ENCODE data around the gene IFRD2. TPM values are rescaled to one million over a fixed set of nuclear protein-coding genes. Genes with fewer than 3 reads are reported as not detected.

Gene IFRD2
- total RNA-seq, 1 experiment from 2014 or later: 223 TPM

DNA sequence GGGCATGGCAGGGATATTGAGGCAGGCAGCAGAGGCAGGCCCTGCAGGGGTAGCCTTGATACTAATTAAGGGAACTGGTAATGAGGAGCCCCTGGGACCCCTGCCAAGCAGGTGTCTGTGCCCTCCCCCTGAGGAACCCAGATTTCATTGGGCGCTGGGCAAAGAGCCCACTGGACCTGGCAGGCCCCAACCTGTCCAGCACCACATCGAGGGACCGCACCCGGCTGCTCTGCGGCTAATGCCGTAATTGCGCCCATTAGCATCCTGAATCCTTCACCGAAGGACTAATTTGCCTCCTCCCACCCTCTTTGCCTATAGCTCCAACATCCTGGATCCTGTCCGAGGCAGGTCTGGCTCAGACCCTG is 37.0 kb downstream of the IFRD2 start:
- Histone ChIP-seq H4K20me1 (ENCODE audit: low read length) (0 out of 2 replicates have a peak, but pooled peaks cover 7% of the 10 kb centered on the region), H3K9me2 (replicated peaks; ENCODE audit: low read length) (no peaks in the 10 kb centered on the region), H3F3A (ENCODE audit: low read length, unreplicated experiment) (no peaks in the 10 kb centered on the region), H3K4me2 (ENCODE audit: low read length) (no peak overlapping the region), H3K4me3 (ENCODE audit: low read length) (no peak overlapping the region), H2AFZ (ENCODE audit: low read length) (no peak overlapping the region), H3K4me1 (ENCODE audit: insufficient read depth, low read length) (peaks cover 14% of the 10 kb centered on the region), H3K27ac (ENCODE audit: low read length) (no peak overlapping the region), H3K27me3 (ENCODE audit: low read length) (no peaks in the 10 kb centered on the region), H3K79me2 (ENCODE audit: low read length) (peaks cover 28% of the 10 kb centered on the region), H3K36me3 (ENCODE audit: low read depth, low read length) (peaks cover 19% of the 10 kb centered on the region), H3K9ac (ENCODE audit: low read length) (no peak overlapping the region), H3K9me3 (ENCODE audit: low read length) (no peaks in the 10 kb centered on the region)
- ChIA-PET CTCF (no interaction called here), POLR2A (ENCODE audit: unreplicated experiment) (no interaction called here)
- no TSS peak for BruUV-seq (replicated peaks)
- intact Hi-C loops (cut with micrococcal nuclease): no loop called here
- no peak for DNase-seq
- ATAC-seq: no peak
- TF ChIP-seq, protein P1, sequence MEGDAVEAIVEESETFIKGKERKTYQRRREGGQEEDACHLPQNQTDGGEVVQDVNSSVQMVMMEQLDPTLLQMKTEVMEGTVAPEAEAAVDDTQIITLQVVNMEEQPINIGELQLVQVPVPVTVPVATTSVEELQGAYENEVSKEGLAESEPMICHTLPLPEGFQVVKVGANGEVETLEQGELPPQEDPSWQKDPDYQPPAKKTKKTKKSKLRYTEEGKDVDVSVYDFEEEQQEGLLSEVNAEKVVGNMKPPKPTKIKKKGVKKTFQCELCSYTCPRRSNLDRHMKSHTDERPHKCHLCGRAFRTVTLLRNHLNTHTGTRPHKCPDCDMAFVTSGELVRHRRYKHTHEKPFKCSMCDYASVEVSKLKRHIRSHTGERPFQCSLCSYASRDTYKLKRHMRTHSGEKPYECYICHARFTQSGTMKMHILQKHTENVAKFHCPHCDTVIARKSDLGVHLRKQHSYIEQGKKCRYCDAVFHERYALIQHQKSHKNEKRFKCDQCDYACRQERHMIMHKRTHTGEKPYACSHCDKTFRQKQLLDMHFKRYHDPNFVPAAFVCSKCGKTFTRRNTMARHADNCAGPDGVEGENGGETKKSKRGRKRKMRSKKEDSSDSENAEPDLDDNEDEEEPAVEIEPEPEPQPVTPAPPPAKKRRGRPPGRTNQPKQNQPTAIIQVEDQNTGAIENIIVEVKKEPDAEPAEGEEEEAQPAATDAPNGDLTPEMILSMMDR (conservative IDR thresholded peaks at IDR 0.05; ENCODE audit: low read depth, low read length): no peak

DNA sequence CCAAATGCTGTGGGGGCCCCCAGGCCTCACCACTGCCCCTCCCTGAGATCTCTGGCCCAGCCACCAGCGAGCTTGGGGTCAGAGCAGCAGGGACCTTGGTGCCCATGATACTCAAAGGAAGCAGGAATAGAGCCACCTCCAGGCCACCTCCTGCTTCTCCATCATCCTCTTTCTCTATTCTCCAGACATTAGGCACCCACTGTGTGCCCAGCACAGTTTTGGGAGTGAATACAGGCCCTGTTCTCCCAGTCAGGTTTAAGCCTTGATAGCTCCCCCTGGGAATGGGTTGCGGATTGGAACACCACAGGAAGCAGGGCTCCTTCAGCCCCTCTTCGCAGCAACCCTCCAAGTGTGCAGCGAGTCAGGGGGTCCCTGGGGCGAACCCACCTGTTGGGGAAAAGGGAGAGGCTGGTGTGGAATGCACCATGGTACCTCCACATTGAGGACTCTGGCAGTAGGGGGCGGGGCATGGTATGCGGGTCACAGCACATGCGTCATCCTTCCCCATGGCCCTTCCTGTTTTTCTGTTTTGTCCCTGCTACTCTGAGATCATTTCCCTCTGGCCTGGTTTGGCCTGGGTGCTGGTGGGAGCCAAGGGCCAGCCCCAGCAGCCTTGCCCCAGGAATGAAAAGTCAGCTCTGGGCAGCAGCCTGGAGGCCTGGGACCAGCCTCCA is 37.5 kb downstream of the IFRD2 start:
- CTCF ChIA-PET: no interaction called here
- Histone ChIP-seq H2AFZ (ENCODE audit: low read length) (no peak overlapping the region), H3K9ac (ENCODE audit: low read length) (no peak overlapping the region), H3K79me2 (ENCODE audit: low read length) (peaks cover 33% of the 10 kb centered on the region), H3K9me2 (replicated peaks; ENCODE audit: low read length) (no peaks in the 10 kb centered on the region), H3K27me3 (ENCODE audit: low read length) (no peaks in the 10 kb centered on the region), H3K4me2 (ENCODE audit: low read length) (no peak overlapping the region), H3K9me3 (ENCODE audit: low read length) (no peaks in the 10 kb centered on the region), H3K4me3 (ENCODE audit: low read length) (no peak overlapping the region), H3K27ac (ENCODE audit: low read length) (no peak overlapping the region), H3K36me3 (ENCODE audit: low read depth, low read length) (peaks cover 19% of the 10 kb centered on the region), H4K20me1 (ENCODE audit: low read length) (0 out of 2 replicates have a peak, but pooled peaks cover 7% of the 10 kb centered on the region), H3F3A (ENCODE audit: low read length, unreplicated experiment) (no peaks in the 10 kb centered on the region), H3K4me1 (ENCODE audit: insufficient read depth, low read length) (peaks cover 19% of the 10 kb centered on the region)
- POLR2A ChIA-PET (ENCODE audit: unreplicated experiment): no interaction called here
- BruUV-seq (replicated peaks): no TSS peak
- no peak for ATAC-seq
- TF ChIP-seq, protein P1 (conservative IDR thresholded peaks at IDR 0.05; ENCODE audit: low read depth, low read length): no peak
- TF ChIP-seq EZH2phosphoT487 (IDR thresholded peaks at IDR 0.05; ENCODE audit: borderline replicate concordance, low read length): no peak
- no peak for TF ChIP-seq EZH2 (IDR thresholded peaks at IDR 0.05; ENCODE audit: low read length, unreplicated experiment)
- intact Hi-C loops (cut with micrococcal nuclease): no loop called here
- no peak for DNase-seq

- no TSS peak for BruUV-seq (replicated peaks)
- peak; percentile 96 for DNase-seq
- H3K4me2 ChIP-seq (ENCODE audit: low read length): peak overlapping the region; percentile 12; the same call in 1 of the 2 replicates
- POLR2A ChIA-PET (ENCODE audit: unreplicated experiment): no interaction called here
- peak; percentile 78 for ATAC-seq
- H3K36me3 ChIP-seq (ENCODE audit: low read depth, low read length): peaks cover 5% of the 10 kb centered on the region; the same call in 1 of the 2 replicates
- 0 out of 2 replicates have a peak, but pooled peaks cover 7% of the 10 kb centered on the region for H4K20me1 ChIP-seq (ENCODE audit: low read length)
- CTCF ChIA-PET: interaction anchor here (0.6 to 1.4 kb wide), 4 partner anchors 9 to 57 kb away, joined by 3 to 4 read pairs (median 4); partner anchors contain the start of gene GNAI2
- TF ChIP-seq EZH2 (IDR thresholded peaks at IDR 0.05; ENCODE audit: low read length, unreplicated experiment): no peak
- no peak for TF ChIP-seq EZH2phosphoT487 (IDR thresholded peaks at IDR 0.05; ENCODE audit: borderline replicate concordance, low read length)
- TF ChIP-seq, protein P1 (conservative IDR thresholded peaks at IDR 0.05; ENCODE audit: low read depth, low read length): no peak
- H3K9ac ChIP-seq (ENCODE audit: low read length): no peak overlapping the region
- H3K9me3 ChIP-seq (ENCODE audit: low read length): no peaks in the 10 kb centered on the region
- H3K4me1 ChIP-seq (ENCODE audit: insufficient read depth, low read length): peaks cover 50% of the 10 kb centered on the region
- H3K9me2 ChIP-seq (replicated peaks; ENCODE audit: low read length): no peaks in the 10 kb centered on the region
- no peak overlapping the region for H3K4me3 ChIP-seq (ENCODE audit: low read length)
- H3K27ac ChIP-seq (ENCODE audit: low read length): peak overlapping the region; percentile 58
- H2AFZ ChIP-seq (ENCODE audit: low read length): no peak overlapping the region
- peaks cover 5% of the 10 kb centered on the region for H3F3A ChIP-seq (ENCODE audit: low read length, unreplicated experiment)
- peaks cover 67% of the 10 kb centered on the region for H3K79me2 ChIP-seq (ENCODE audit: low read length)
- intact Hi-C loops (cut with micrococcal nuclease): no loop called here
- H3K27me3 ChIP-seq (ENCODE audit: low read length): no peaks in the 10 kb centered on the region
Observed at GRCh38 chr3:50251220-50251619, 41.0 kb downstream of the IFRD2 start.
